ENCODE results near the gene SCLY. TPM values are rescaled to one million over a fixed set of nuclear protein-coding genes. Genes with fewer than 3 reads are reported as not detected.
"Not testable (repeated sequence)": the region's sequence is repeated elsewhere in the genome, so short reads cannot be mapped to it uniquely, and the experiment has no call there.

SCLY gene
- total RNA-seq, 2 donors from 2014 or later: 10.2 to 36.9 TPM

- intact Hi-C loops (cut with DNase I): no loop called here
Observed at GRCh38 chr2:238066218-238066617, 5.4 kb downstream of the SCLY start.

GRCh38 chr2:238066718-238067117, 5.9 kb downstream of the SCLY start:
- H3K9ac ChIP-seq (ENCODE audit: low read depth in 2 of 2, low read length in 2 of 2); H3K36me3 ChIP-seq; intact Hi-C loops (cut with DNase I); DNase-seq; H3K27me3 ChIP-seq; H3K27ac ChIP-seq; H3K4me3 ChIP-seq; H3K9me3 ChIP-seq: not testable (repeated sequence)
- peaks cover 12% of the 10 kb centered on the region for H3K4me1 ChIP-seq

More at GRCh38 chr2:238066218-238066617, 5.4 kb downstream of the SCLY start:
- Histone ChIP-seq H3K9me3 (no peaks in the 10 kb centered on the region), H3K4me1 (peaks cover 15% of the 10 kb centered on the region), H3K9ac (ENCODE audit: low read depth in 2 of 2, low read length in 2 of 2) (no peak overlapping the region), H3K4me3 (no peak overlapping the region), H3K27ac (no peak overlapping the region), H3K36me3 (peaks cover 6% of the 10 kb centered on the region), H3K27me3 (no peaks in the 10 kb centered on the region)
- no peak for DNase-seq
- TF ChIP-seq CTCF (IDR thresholded peaks at IDR 0.05): no peak

- Histone ChIP-seq H3K27me3 (no peaks in the 10 kb centered on the region), H3K4me1 (peaks cover 8% of the 10 kb centered on the region), H3K27ac (no peak overlapping the region), H3K36me3 (peaks cover 6% of the 10 kb centered on the region), H3K9me3 (no peaks in the 10 kb centered on the region), H3K9ac (ENCODE audit: low read depth in 2 of 2, low read length in 2 of 2) (no peak overlapping the region), H3K4me3 (no peak overlapping the region)
- TF ChIP-seq CTCF (IDR thresholded peaks at IDR 0.05): no peak
- intact Hi-C loops (cut with DNase I): no loop called here
- DNase-seq: no peak
Observed at GRCh38 chr2:238067939-238068338, 7.1 kb downstream of the SCLY start.

- TF ChIP-seq CTCF (IDR thresholded peaks at IDR 0.05): no peak
- H3K4me3 ChIP-seq: no peak overlapping the region
- no peak overlapping the region for H3K9ac ChIP-seq (ENCODE audit: low read depth in 2 of 2, low read length in 2 of 2)
- H3K27ac ChIP-seq: no peak overlapping the region
- DNase-seq: no peak
- no peaks in the 10 kb centered on the region for H3K9me3 ChIP-seq
- no peaks in the 10 kb centered on the region for H3K27me3 ChIP-seq
- H3K36me3 ChIP-seq: peaks cover 6% of the 10 kb centered on the region
- intact Hi-C loops (cut with DNase I): no loop called here
- H3K4me1 ChIP-seq: no peaks in the 10 kb centered on the region
Observed at GRCh38 chr2:238069021-238069709, 8.4 kb downstream of the SCLY start.

- no peaks in the 10 kb centered on the region for H3K27me3 ChIP-seq
- H3K27ac ChIP-seq: no peak overlapping the region
- no peaks in the 10 kb centered on the region for H3K4me1 ChIP-seq
- no peak overlapping the region for H3K9ac ChIP-seq (ENCODE audit: low read depth in 2 of 2, low read length in 2 of 2)
- no peaks in the 10 kb centered on the region for H3K9me3 ChIP-seq
- DNase-seq: no peak
- TF ChIP-seq CTCF (IDR thresholded peaks at IDR 0.05): no peak
- H3K36me3 ChIP-seq: peaks cover 6% of the 10 kb centered on the region
- intact Hi-C loops (cut with DNase I): no loop called here
- no peak overlapping the region for H3K4me3 ChIP-seq
Observed at GRCh38 chr2:238069877-238070276, 9.1 kb downstream of the SCLY start.

- no peak overlapping the region for H3K9ac ChIP-seq (ENCODE audit: low read depth in 2 of 2, low read length in 2 of 2)
- no peaks in the 10 kb centered on the region for H3K4me1 ChIP-seq
- no peaks in the 10 kb centered on the region for H3K9me3 ChIP-seq
- no peak for DNase-seq
- H3K4me3 ChIP-seq: no peak overlapping the region
- no peaks in the 10 kb centered on the region for H3K27me3 ChIP-seq
- intact Hi-C loops (cut with DNase I): no loop called here
- no peaks in the 10 kb centered on the region for H3K36me3 ChIP-seq
- H3K27ac ChIP-seq: no peak overlapping the region
- TF ChIP-seq CTCF (IDR thresholded peaks at IDR 0.05): no peak
Observed at GRCh38 chr2:238075397-238075796, 14.6 kb downstream of the SCLY start.
